Esophagus squamous epithelium (tissue), 4 donors: ENCODE data around the gene STAT2.

Experiments used
- CTCF ChIP-seq, 6 experiments: fragments of 450-650 bp in 4 of 6; fragments of 200-600 bp in 2 of 6; sonication (generic) in 2 of 6; IDR thresholded peaks; one replicate each; pipeline ENCODE4 v1.5.1; 2016 to 2019; ENCODE audit warnings: antibody characterized with exemption in 6 of 6, mild to moderate bottlenecking in 4 of 6, moderate library complexity in 4 of 6
- POLR2A ChIP-seq, 4 donors: fragments of 450-650 bp; IDR thresholded peaks; one replicate each; pipeline ENCODE4 v1.6.1; 2017; ENCODE audit warnings: antibody characterized with exemption in 4 of 4, mild to moderate bottlenecking in 4 of 4, moderate library complexity in 3 of 4

- TF ChIP-seq CTCF (IDR thresholded peaks at IDR 0.05) = no peak
- no peak for TF ChIP-seq POLR2A (IDR thresholded peaks at IDR 0.05)
Measured at GRCh38 chr12:56308714-56309113, 51.2 kb downstream of the STAT2 start.
